Thoracic aorta (tissue), 2 donors: ENCODE results near the gene TRIM39. TPM values are rescaled to one million over a fixed set of nuclear protein-coding genes. Genes with fewer than 3 reads are reported as not detected.

ENCODE experiments used
- ATAC-seq: fragments of 150-250 bp; one replicate; pipeline ENCODE4 v1.8.0; 2017; ENCODE audit warnings: low read depth; ENCODE audit not compliant: insufficient number of reproducible peaks, low FRiP score
- DNase-seq: peaks from one replicate; pipeline ENCODE4 v3.0.0-alpha.2; 2020; ENCODE audit warnings: low spot score
- H3K27ac ChIP-seq, 2 donors: fragments of 200-600 bp; sonication (generic); 1 replicate in 1 of 2; 2 replicates in 1 of 2; pipeline ENCODE4 v1.5.1; 2016; ENCODE audit warnings: mild to moderate bottlenecking in 2 of 2, moderate library complexity in 2 of 2
- H3K27me3 ChIP-seq: fragments of 200-600 bp; sonication (generic); replicated peaks from 2 replicates; pipeline ENCODE4 v1.6.0; 2016; ENCODE audit warnings: mild to moderate bottlenecking; ENCODE audit not compliant: insufficient read depth
- H3K36me3 ChIP-seq: fragments of 200-600 bp; sonication (generic); one replicate; pipeline ENCODE4 v1.5.1; 2016
- H3K4me1 ChIP-seq, 2 donors: fragments of 200-600 bp; sonication (generic); 1 replicate in 1 of 2; 2 replicates in 1 of 2; pipeline versions ENCODE4 v1.5.1 to v1.6.0; 2016; ENCODE audit warnings: low read depth in 2 of 2, mild to moderate bottlenecking in 1 of 2; ENCODE audit not compliant: control insufficient read depth in 1 of 2
- H3K4me3 ChIP-seq: fragments of 200-600 bp; sonication (generic); 2 replicates; pipeline ENCODE4 v1.5.1; 2016; ENCODE audit warnings: mild to moderate bottlenecking
- H3K9me3 ChIP-seq: fragments of 200-600 bp; sonication (generic); 2 replicates; pipeline ENCODE4 v1.5.1; 2016
- CTCF ChIP-seq: fragments of 200-600 bp; sonication (generic); IDR thresholded peaks from one replicate; pipeline ENCODE4 v1.5.1; 2019; ENCODE audit warnings: antibody characterized with exemption
- total RNA-seq, 2 donors: library from RNA; depleted of rRNA; stranded (reverse); fragments of >200 nt; gene quantifications; one replicate each; pipeline versions ENCODE4 v1.1.0 to v1.2.3, GENCODE V29; 2016

Gene TRIM39
- total RNA-seq, 2 donors from 2014 or later: 11.0 to 30.9 TPM

GRCh38 chr6:30380464-30380863 is 53.7 kb downstream of the TRIM39 start:
- Histone ChIP-seq H3K27ac (no peak overlapping the region), H3K4me3 (no peak overlapping the region), H3K4me1 (no peaks in the 10 kb centered on the region), H3K27me3 (no peaks in the 10 kb centered on the region), H3K9me3 (no peaks in the 10 kb centered on the region), H3K36me3 (no peaks in the 10 kb centered on the region)
- ATAC-seq (no peak), DNase-seq (no peak)
- no peak for TF ChIP-seq CTCF

GRCh38 chr6:30386166-30386565 is 59.4 kb downstream of the TRIM39 start:
- Histone ChIP-seq H3K4me1 (no peaks in the 10 kb centered on the region), H3K4me3 (no peak overlapping the region), H3K9me3 (no peaks in the 10 kb centered on the region), H3K36me3 (no peaks in the 10 kb centered on the region), H3K27ac (no peak overlapping the region), H3K27me3 (no peaks in the 10 kb centered on the region)
- DNase-seq (no peak), ATAC-seq (no peak)
- TF ChIP-seq CTCF: no peak

- no peaks in the 10 kb centered on the region for H3K4me1 ChIP-seq
- H3K27ac ChIP-seq: no peak overlapping the region
- DNase-seq (no peak), ATAC-seq (no peak)
- H3K27me3 ChIP-seq: no peaks in the 10 kb centered on the region
- H3K9me3 ChIP-seq: no peaks in the 10 kb centered on the region
- TF ChIP-seq CTCF: no peak
- no peaks in the 10 kb centered on the region for H3K36me3 ChIP-seq
- H3K4me3 ChIP-seq: no peak overlapping the region
Measured at GRCh38 chr6:30391240-30391639, 64.5 kb downstream of the TRIM39 start.

Other genes starting within 250 kb of the TRIM39 start
- gene TRIM31, start 213.8 kb upstream of the TRIM39 start, total RNA-seq: 1 to 10 TPM in 1 of 2 donors, not detected in 1; 2.0 TPM
- gene TRIM40, start 190.8 kb upstream of the TRIM39 start, total RNA-seq: not detected
- gene TRIM10, start 165.7 kb upstream of the TRIM39 start, total RNA-seq: not detected
- not detected for gene TRIM15, start 163.4 kb upstream of the TRIM39 start, total RNA-seq
- 10 to 100 TPM; 36.0 to 36.1 TPM for gene TRIM26, start 113.5 kb upstream of the TRIM39 start, total RNA-seq
- 10 to 100 TPM; 20.8 to 49.7 TPM for gene RPP21, start 18.2 kb downstream of the TRIM39 start, total RNA-seq
- gene HLA-E, start 162.6 kb downstream of the TRIM39 start, total RNA-seq: 100 to 1,000 TPM; 507 to 602 TPM
- 10 to 100 TPM; 32.9 to 39.0 TPM for gene GNL1, start 229.6 kb downstream of the TRIM39 start, total RNA-seq
- 10 to 100 TPM in 1 of 2 donors, 1 to 10 TPM in 1; 4.2 to 10.4 TPM for gene PRR3, start 230.4 kb downstream of the TRIM39 start, total RNA-seq
- gene ABCF1, start 244.5 kb downstream of the TRIM39 start, total RNA-seq: 10 to 100 TPM; 24.2 to 52.1 TPM